ENCODE results near the gene FOXD2.

Gene FOXD2

GRCh38 chr1:47434051-47434842 is 3.6 kb upstream of the FOXD2 start:
- H3K4me3 ChIP-seq (ENCODE audit: low read depth, low read length), result no peak overlapping the region

GRCh38 chr1:47435506-47436303 is 2.1 kb upstream of the FOXD2 start:
- no peak for DNase-seq (ENCODE audit: low read depth)
- no peak overlapping the region for H3K4me3 ChIP-seq (ENCODE audit: low read depth, low read length)
- TF ChIP-seq CTCF (IDR thresholded peaks at IDR 0.05; ENCODE audit: control insufficient read depth, extremely low read depth, insufficient read depth), result no peak

More at GRCh38 chr1:47434051-47434842, 3.6 kb upstream of the FOXD2 start:
- no peak for TF ChIP-seq CTCF (IDR thresholded peaks at IDR 0.05; ENCODE audit: control insufficient read depth, extremely low read depth, insufficient read depth)
- DNase-seq (ENCODE audit: low read depth), result peak; percentile 72

GRCh38 chr1:47436304-47436978 is 1.4 kb upstream of the FOXD2 start:
- DNase-seq (ENCODE audit: low read depth), result no peak
- TF ChIP-seq CTCF (IDR thresholded peaks at IDR 0.05; ENCODE audit: control insufficient read depth, extremely low read depth, insufficient read depth), result peak; percentile 88
- H3K4me3 ChIP-seq (ENCODE audit: low read depth, low read length), result peak overlapping the region; percentile 56

- no peak for TF ChIP-seq CTCF (IDR thresholded peaks at IDR 0.05; ENCODE audit: control insufficient read depth, extremely low read depth, insufficient read depth)
- H3K4me3 ChIP-seq (ENCODE audit: low read depth, low read length), result peak overlapping the region; percentile 56
- no peak for DNase-seq (ENCODE audit: low read depth)
Observed at GRCh38 chr1:47436979-47437446, 831 bp upstream of the FOXD2 start.

- no peak for TF ChIP-seq CTCF (IDR thresholded peaks at IDR 0.05; ENCODE audit: control insufficient read depth, extremely low read depth, insufficient read depth)
- peak overlapping the region; percentile 56 for H3K4me3 ChIP-seq (ENCODE audit: low read depth, low read length)
- no peak for DNase-seq (ENCODE audit: low read depth)
Observed at GRCh38 chr1:47438165-47439016, 547 bp downstream of the FOXD2 start.
